A172 (cell line): ENCODE data around the gene SELENOO. TPM values are rescaled to one million over a fixed set of nuclear protein-coding genes. Genes with fewer than 3 reads are reported as not detected.

Source experiments
- total RNA-seq: library from RNA; depleted of rRNA; stranded (reverse); fragments of >200 nt; shearing (Covaris generic); gene quantifications from 2 replicates; pipeline ENCODE4 v1.2.3, GENCODE V29; 2014; rRNA removed

SELENOO gene
- total RNA-seq, 1 experiment from 2014 or later: 8.0 TPM

Other genes starting within 250 kb of the SELENOO start
- 41.7 and 48.7 TPM in 2 replicates for gene PIM3, start 240.2 kb upstream of the SELENOO start, total RNA-seq
- gene IL17REL, start 188.2 kb upstream of the SELENOO start, total RNA-seq: not detected in 2 replicates
- gene TTLL8, start 142.7 kb upstream of the SELENOO start, total RNA-seq: not detected in 2 replicates
- 0.02 and 0.10 TPM in 2 replicates for gene MLC1, start 115.6 kb upstream of the SELENOO start, total RNA-seq
- gene MOV10L1, start 111.0 kb upstream of the SELENOO start, total RNA-seq: 2.0 and 3.0 TPM in 2 replicates
- gene PANX2, start 30.3 kb upstream of the SELENOO start, total RNA-seq: 1.4 and 1.5 TPM in 2 replicates
- 18.9 and 19.2 TPM in 2 replicates for gene TRABD, start 15.1 kb upstream of the SELENOO start, total RNA-seq
- 8.9 and 10.6 TPM in 2 replicates for gene TUBGCP6, start 44.0 kb downstream of the SELENOO start, total RNA-seq
- 11.4 and 12.6 TPM in 2 replicates for gene HDAC10, start 50.3 kb downstream of the SELENOO start, total RNA-seq
- 31.4 and 32.2 TPM in 2 replicates for gene MAPK12, start 60.7 kb downstream of the SELENOO start, total RNA-seq
- 13.4 and 15.4 TPM in 2 replicates for gene MAPK11, start 69.4 kb downstream of the SELENOO start, total RNA-seq
- gene PLXNB2, start 106.6 kb downstream of the SELENOO start, total RNA-seq: 64.9 and 65.0 TPM in 2 replicates
- gene DENND6B, start 126.0 kb downstream of the SELENOO start, total RNA-seq: 1.2 and 2.9 TPM in 2 replicates
- gene PPP6R2, start 142.3 kb downstream of the SELENOO start, total RNA-seq: 28.0 and 36.6 TPM in 2 replicates